ENCODE data around the gene GLS2. TPM values are rescaled to one million over a fixed set of nuclear protein-coding genes. Genes with fewer than 3 reads are reported as not detected.

The GLS2 gene
- total RNA-seq, 1 donor from 2014 or later = 2.6 TPM

DNA sequence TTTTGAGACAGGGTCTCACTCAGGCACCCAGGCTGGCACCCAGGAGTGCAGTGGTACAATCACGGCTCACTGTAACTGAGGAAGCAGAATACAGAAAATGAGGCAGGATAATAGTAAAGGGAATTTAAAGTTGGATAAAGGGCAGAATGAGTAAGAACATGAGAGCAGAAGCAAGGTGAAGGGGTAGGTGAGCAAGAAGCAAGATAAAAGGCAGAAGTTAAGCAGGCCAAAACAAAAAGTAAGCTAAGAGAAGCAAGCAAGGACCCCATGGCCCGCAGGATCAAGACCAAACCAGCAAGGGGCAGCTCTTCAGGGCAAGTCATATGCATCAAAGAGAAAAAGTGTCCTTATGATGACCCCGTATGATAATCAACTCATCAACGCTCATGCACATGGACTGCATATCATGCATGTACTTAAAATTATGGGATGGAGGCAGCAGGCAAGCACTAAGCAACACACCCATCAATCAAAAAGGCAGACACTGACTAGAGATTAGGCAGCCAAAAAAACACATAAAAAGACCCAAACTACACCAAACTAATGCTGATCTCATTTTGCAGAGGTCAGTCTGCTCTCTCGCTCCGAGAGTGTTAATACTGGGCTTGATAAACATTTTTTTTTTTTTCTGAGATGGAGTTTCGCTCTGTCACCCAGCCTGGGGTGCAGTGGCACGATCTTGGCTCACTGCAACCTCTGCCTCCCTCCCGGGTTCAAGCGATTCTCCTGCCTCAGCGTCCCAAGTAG, 50.4 kb downstream of the GLS2 start:
- ATAC-seq = no peak

- ATAC-seq = no peak
These were observed 53.1 kb downstream of the GLS2 start for GRCh38 chr12:56434828-56435227.

DNA sequence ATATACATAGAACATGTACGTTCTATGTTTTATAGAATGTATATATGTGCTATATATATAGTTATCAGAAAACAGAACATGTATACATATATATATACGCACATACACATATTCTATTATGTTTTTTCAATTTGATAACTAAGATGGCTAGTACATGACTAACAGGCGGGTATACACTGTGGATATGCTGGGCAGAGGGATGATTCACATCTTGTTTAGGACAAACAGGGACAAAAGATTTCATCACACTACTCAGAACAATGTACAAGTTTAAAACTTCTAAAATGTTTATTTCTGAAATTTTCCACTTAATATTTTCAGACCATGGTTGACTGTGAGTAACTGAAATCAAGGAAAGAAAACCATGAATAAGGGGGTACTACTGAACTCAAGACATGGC, 56.1 kb downstream of the GLS2 start:
- ATAC-seq = no peak

GRCh38 chr12:56431288-56431687, 56.7 kb downstream of the GLS2 start:
- ATAC-seq = no peak

GRCh38 chr12:56425940-56426438, 62.0 kb downstream of the GLS2 start:
- ATAC-seq = no peak

DNA sequence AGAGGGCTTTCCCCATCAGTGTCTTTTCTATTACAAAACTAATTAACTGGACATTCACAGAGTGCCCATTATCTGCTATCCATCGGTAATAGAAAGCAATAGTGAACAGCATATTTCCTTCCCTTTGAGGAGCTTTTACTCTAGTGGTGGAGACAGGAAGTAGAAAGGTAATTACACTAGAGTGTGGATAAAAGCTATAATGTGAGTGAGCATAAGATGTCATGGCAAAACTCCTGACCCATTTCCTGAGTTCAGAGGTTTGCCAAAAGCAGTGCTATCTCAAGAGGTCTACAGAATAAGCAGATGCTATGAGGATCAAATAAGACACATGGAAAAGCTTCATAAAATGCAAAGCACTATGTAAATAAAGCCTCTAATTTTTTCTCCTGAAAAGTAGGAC, 62.8 kb downstream of the GLS2 start:
- no peak for ATAC-seq

Other genes starting within 250 kb of the GLS2 start
- 19.8 TPM for gene ANKRD52, start 229.8 kb downstream of the GLS2 start, total RNA-seq
- 3.1 TPM for gene COQ10A, start 221.2 kb downstream of the GLS2 start, total RNA-seq
- gene CS, start 187.8 kb downstream of the GLS2 start, total RNA-seq = 215 TPM
- 67.7 TPM for gene CNPY2, start 172.2 kb downstream of the GLS2 start, total RNA-seq
- gene PAN2, start 154.2 kb downstream of the GLS2 start, total RNA-seq = 21.4 TPM
- 1.8 TPM for gene IL23A, start 149.3 kb downstream of the GLS2 start, total RNA-seq
- gene STAT2, start 128.1 kb downstream of the GLS2 start, total RNA-seq = 54.5 TPM
- not detected for gene APOF, start 125.3 kb downstream of the GLS2 start, total RNA-seq
- 10.5 TPM for gene TIMELESS, start 38.7 kb downstream of the GLS2 start, total RNA-seq
- gene MIP, start 33.5 kb downstream of the GLS2 start, total RNA-seq = not detected
- 3.2 TPM for gene SPRYD4, start 19.6 kb downstream of the GLS2 start, total RNA-seq
- 11.3 TPM for gene RBMS2, start 33.7 kb upstream of the GLS2 start, total RNA-seq
- 49.9 TPM for gene BAZ2A, start 142.2 kb upstream of the GLS2 start, total RNA-seq
- gene ATP5F1B, start 157.8 kb upstream of the GLS2 start, total RNA-seq = 674 TPM
- 153 TPM for gene PTGES3, start 200.1 kb upstream of the GLS2 start, total RNA-seq
- gene NACA, start 237.1 kb upstream of the GLS2 start, total RNA-seq = 786 TPM

Measured in esophagus mucosa (tissue), 1 donor.